ENCODE results near the gene PIGU.
A peak's percentile ranks its signal among the peaks of the same experiment; 100 is the strongest.

Gene PIGU

GRCh38 chr20:34579979-34580940 lies 96.6 kb downstream of the PIGU start:
- peak in 1 of 56 donors; percentile 17 for DNase-seq

- DNase-seq = peak in 50 of 56 donors; percentile 23 to 86 (median 67)
These were observed 97.5 kb downstream of the PIGU start for GRCh38 chr20:34579191-34579978.

- DNase-seq = peak in 12 of 56 donors; percentile 4 to 35 (median 20)
These were observed 98.4 kb downstream of the PIGU start for GRCh38 chr20:34578521-34578920.

- no peak for DNase-seq
These were observed 98.9 kb downstream of the PIGU start for GRCh38 chr20:34578025-34578424.

GRCh38 chr20:34577061-34577460 lies 99.8 kb downstream of the PIGU start:
- no peak for DNase-seq

- DNase-seq = no peak
These were observed 101.1 kb downstream of the PIGU start for GRCh38 chr20:34575756-34576155.

- DNase-seq = no peak
These were observed 101.6 kb downstream of the PIGU start for GRCh38 chr20:34575271-34575670.

- DNase-seq = no peak
These were observed 102.0 kb downstream of the PIGU start for GRCh38 chr20:34574861-34575260.

GRCh38 chr20:34574426-34574825 lies 102.5 kb downstream of the PIGU start:
- no peak for DNase-seq

GRCh38 chr20:34573541-34574300 lies 103.2 kb downstream of the PIGU start:
- DNase-seq = no peak

- DNase-seq = no peak
These were observed 105.1 kb downstream of the PIGU start for GRCh38 chr20:34571753-34572152.

GRCh38 chr20:34570859-34571306 lies 106.0 kb downstream of the PIGU start:
- no peak for DNase-seq

GRCh38 chr20:34569598-34569997 lies 107.3 kb downstream of the PIGU start:
- DNase-seq = no peak

- DNase-seq = no peak
These were observed 108.7 kb downstream of the PIGU start for GRCh38 chr20:34567892-34568865.

GRCh38 chr20:34566978-34567891 lies 109.7 kb downstream of the PIGU start:
- DNase-seq = no peak

GRCh38 chr20:34564833-34565232 lies 112.1 kb downstream of the PIGU start:
- DNase-seq = no peak

GRCh38 chr20:34562641-34563040 lies 114.3 kb downstream of the PIGU start:
- peak in 27 of 56 donors; percentile 2 to 54 (median 20) for DNase-seq

- DNase-seq = no peak
These were observed 115.2 kb downstream of the PIGU start for GRCh38 chr20:34561661-34562060.

- peak in 2 of 56 donors; percentile 23 to 55 for DNase-seq
These were observed 116.3 kb downstream of the PIGU start for GRCh38 chr20:34560614-34561013.

Measured in nucleus accumbens (tissue), 56 donors.